HG03378 (cell line): ENCODE measurements around the gene VEGFD.
"Not testable (repeated sequence)": the region's sequence is repeated elsewhere in the genome, so short reads cannot be mapped to it uniquely, and the experiment has no call there.

Experiments used
- ATAC-seq: cut with Tn5 transposase; IDR thresholded peaks from one replicate; pipeline ENCODE4 v1.9.1; 2021; ENCODE audit warnings: mild to moderate bottlenecking, moderate library complexity; ENCODE audit not compliant: unreplicated experiment

The VEGFD gene

DNA sequence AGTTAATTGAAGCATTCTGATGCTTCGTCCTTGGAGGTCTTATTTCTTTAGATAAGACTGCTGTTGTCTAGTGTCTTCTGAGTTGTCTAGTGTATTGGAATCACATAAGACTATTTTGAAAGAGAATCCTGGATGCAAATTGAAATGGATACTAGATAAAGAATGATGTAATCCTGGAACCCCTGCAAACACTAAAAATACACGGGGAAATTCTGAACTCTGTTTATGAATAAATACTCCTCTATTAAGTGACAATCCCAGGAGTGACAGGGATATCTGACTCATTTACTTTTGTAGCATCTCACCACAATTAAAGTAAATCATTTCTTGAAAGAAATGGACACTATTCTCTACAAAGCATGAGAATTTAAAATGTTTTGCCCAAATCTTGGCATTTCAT lies 69.7 kb downstream of the VEGFD start:
- ATAC-seq, result no peak

DNA sequence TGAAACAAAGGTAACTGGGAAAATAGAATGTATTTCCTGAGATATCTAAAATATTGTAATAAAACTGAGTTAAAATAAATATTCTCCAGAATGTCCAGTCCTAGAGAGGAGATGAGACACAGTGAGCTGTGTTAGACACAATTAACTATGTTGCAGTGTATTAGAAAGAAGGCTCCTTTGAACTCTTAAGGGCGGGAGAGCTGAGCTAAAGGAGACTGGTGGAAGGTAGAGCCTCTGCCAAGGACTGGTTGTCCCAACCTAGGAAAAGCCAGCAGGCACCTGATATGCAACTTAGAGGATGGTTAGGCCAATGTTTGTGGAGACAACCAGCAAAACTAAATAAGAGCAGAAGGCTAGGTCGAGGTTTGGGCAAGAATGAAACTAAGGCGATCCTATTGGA lies 73.1 kb downstream of the VEGFD start:
- ATAC-seq, result no peak

DNA sequence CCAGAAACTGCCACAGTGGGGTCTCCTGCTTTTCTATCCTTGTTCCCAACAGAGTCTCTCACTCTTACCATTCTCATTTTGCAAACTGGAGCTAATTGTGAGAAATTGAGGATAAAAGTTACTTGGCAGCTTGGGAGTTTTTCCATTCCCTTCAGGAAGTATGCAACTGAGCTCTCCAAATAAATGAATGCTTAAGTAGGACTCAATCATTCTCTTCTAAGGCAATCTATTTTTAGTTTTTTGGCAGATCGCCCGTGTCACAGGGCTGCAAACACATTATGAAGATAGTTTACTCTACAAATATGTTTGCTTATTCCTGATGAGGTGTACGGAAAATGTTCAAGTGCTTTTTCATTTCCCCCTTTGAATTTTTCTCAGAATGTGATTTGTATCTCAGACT lies 74.1 kb downstream of the VEGFD start:
- ATAC-seq, result no peak

DNA sequence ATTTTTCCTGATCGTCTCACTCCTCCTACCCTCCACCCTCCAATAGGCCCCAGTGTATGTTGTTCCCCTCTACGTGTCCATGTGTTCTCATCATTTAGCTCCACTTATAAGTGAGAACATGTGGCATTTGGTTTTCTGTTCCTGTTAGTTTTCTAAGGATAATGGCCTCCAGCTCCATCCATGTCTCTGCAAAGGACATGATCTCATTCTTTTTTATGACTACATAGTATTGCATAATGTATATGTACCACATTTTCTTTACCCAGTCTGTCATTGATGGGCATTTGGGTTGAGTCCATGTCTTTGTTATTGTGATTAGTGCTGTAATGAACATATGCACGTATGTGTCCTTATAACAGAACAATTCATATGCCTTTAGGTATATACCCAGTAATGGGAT lies 78.3 kb downstream of the VEGFD start:
- ATAC-seq, result not testable (repeated sequence)

DNA sequence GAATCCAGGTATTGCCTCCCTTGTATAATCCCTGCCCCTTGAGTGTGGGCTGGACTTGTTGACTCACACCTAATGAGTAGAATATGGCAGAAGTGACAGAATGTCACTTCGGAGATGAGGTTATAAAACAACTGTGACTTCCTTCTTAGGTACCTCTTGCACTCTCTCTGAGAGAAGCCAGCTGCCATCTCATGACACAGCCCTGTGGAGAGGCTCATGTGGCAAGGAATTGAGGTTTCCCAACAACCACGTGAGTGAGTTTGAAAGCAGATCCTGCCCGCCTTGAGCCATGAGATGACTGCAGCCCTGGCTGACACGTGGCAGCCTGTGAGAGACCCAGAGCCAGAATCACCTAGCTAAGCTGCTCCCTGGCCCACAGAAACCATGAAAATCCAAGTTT lies 82.3 kb downstream of the VEGFD start:
- peak; percentile 67 for ATAC-seq

DNA sequence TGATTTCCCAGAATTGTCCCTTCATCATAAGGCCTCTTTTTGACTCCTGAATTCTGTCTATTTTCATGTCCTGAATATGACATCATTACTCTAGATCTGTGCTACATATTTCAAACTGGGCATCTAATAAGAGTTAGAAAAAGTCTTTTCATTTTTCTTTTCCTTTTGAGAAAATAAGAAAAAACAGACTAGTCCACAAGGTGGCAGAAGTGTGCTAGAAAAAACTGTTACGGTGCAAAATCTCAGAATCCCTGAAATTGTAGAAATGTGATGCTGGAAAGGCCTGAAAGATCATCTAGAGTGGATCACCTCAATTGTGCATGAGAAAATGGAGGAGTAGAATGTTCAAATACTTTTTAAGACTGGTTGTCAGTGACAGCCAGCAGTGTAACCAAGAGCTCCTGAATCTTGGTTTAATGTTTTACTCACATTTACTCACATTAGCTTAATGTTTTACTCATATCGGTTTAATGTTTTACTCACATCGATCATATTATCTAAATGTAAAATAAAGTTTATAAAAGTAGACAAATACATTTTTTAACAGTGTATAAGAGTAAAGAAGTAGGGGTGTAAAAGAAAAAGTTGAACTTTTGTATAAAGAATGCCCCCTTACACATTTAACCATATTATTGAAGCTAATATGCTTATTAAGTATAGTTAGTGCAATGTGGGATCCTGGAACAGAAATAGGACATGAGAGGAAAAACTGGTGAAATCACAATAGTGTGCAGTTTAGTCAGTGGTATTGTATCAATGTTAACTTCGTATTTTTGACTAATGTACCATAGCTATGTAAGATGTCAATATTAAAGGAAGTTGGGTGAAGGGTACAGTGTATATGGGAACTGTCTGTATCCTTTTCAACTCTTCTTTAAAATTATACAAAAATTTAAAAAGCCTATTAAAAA lies 84.0 kb downstream of the VEGFD start:
- ATAC-seq, result no peak

DNA sequence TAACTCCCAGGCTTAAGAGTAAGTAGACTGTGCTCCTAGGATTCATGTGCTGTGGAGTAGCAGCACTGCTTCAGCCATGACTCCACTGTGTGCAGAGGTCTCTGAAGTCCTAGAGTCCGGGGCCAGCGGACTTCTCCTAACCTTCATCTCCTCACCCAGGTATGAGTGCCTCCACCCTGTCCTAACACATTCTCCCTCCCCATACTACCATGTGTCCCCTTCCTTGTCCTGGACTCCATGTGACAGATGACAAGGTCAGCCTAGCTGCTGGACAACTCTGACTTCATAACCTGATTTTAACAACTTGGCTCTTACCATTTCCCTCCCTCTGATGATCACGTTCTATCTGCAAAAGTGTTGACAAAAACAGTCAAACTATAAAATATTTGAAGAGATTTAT lies 85.4 kb downstream of the VEGFD start:
- ATAC-seq, result no peak

DNA sequence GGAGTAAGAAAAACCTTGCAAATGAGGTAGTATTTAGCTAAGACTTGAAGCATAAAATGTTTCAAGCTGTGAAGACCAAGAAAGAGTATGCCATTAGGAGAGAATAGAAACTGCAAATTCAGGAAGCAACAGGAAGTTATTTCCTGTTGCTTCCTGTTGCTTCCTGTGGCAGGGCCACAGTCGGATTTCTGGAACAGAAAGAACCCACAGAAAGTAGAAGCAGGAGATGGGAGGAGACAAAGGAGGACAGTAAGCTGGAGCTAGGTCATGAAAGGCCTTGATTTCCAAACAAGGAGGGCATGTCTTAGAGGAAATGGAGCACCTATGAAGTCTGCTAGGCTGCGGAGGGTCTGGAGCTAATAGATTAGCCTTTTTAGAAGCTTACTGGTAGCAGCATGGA lies 86.0 kb downstream of the VEGFD start:
- no peak for ATAC-seq
